Measurements from ENCODE around the gene TEX2.

GRCh38 chr17:64125937-64126336 is 137.1 kb downstream of the TEX2 start:
- TF ChIP-seq POLR2A (IDR thresholded peaks at IDR 0.05) (no peak), CTCF (IDR thresholded peaks at IDR 0.05) (no peak)
